Thyroid gland (tissue), 4 donors: Measurements from ENCODE around the gene PDE6A.
"Not testable (repeated sequence)": the region's sequence is repeated elsewhere in the genome, so short reads cannot be mapped to it uniquely, and the experiment has no call there.

Source experiments
- CTCF ChIP-seq, 6 experiments: fragments of 200-600 bp in 3 of 6; fragments of 450-650 bp in 3 of 6; sonication (generic) in 3 of 6; IDR thresholded peaks; one replicate each; pipeline ENCODE4 v1.5.1; 2016 to 2019; ENCODE audit warnings: antibody characterized with exemption in 6 of 6, mild to moderate bottlenecking in 2 of 6, inconsistent platforms in 1 of 6, moderate library complexity in 1 of 6
- POLR2A ChIP-seq, 2 donors: fragments of 450-650 bp; IDR thresholded peaks; one replicate each; pipeline ENCODE4 v1.6.1; 2017; ENCODE audit warnings: antibody characterized with exemption in 2 of 2, mild to moderate bottlenecking in 2 of 2, moderate library complexity in 1 of 2

- not testable (repeated sequence) for TF ChIP-seq CTCF, POLR2A (IDR thresholded peaks at IDR 0.05)
Measured at GRCh38 chr5:149858481-149858880, 86.1 kb downstream of the PDE6A start.
